SK-N-SH treated with all-trans-retinoic acid at 6 μM for 48 hours (cell line): ENCODE data around the gene ZC3H7B.

Experiments used
- ATAC-seq: fragments of 200-7000 bp; cut with Tn5 transposase; 3 replicates; pipeline ENCODE4 v1.9.1; 2020; ENCODE audit warnings: mild to moderate bottlenecking, moderate library complexity
- ARNTL ChIP-seq: fragments of 450-650 bp; formaldehyde crosslinking; IDR thresholded peaks from 2 replicates; pipeline ENCODE4 v1.5.0; 2020; ENCODE audit warnings: low read depth, mild to moderate bottlenecking, moderate library complexity, borderline replicate concordance
- BACH2 ChIP-seq: fragments of 250-450 bp; sonication (Bioruptor Pico); IDR thresholded peaks from 2 replicates; pipeline ENCODE4 v1.9.0; 2021; ENCODE audit warnings: mild to moderate bottlenecking, borderline replicate concordance
- CREB5 ChIP-seq: fragments of 250-450 bp; sonication (Bioruptor Pico); IDR thresholded peaks from 2 replicates; pipeline ENCODE4 v1.5.1; 2020; ENCODE audit warnings: low read depth, mild to moderate bottlenecking, moderate library complexity
- CSDC2 ChIP-seq: fragments of 250-450 bp; sonication (Bioruptor Pico); IDR thresholded peaks from 2 replicates; pipeline ENCODE4 v1.5.0; 2020; ENCODE audit warnings: mild to moderate bottlenecking, moderate library complexity
- CSRNP3 ChIP-seq: fragments of 250-450 bp; sonication (Bioruptor Pico); IDR thresholded peaks from 2 replicates; pipeline ENCODE4 v1.5.1; 2021; ENCODE audit warnings: mild to moderate bottlenecking, moderate library complexity
- ESRRG ChIP-seq: fragments of 250-450 bp; sonication (Bioruptor Pico); IDR thresholded peaks from 2 replicates; pipeline ENCODE4 v1.6.1; 2021; ENCODE audit warnings: mild to moderate bottlenecking
- GLIS3 ChIP-seq: fragments of 250-450 bp; sonication (Bioruptor Pico); IDR thresholded peaks from 2 replicates; pipeline ENCODE4 v1.5.0; 2020; ENCODE audit warnings: mild to moderate bottlenecking, moderate library complexity
- ISL1 ChIP-seq: fragments of 250-450 bp; sonication (Bioruptor Pico); IDR thresholded peaks from 2 replicates; pipeline ENCODE4 v2.1.2; 2022; ENCODE audit warnings: mild to moderate bottlenecking, moderate library complexity
- OSR1 ChIP-seq: fragments of 250-450 bp; sonication (Bioruptor Pico); IDR thresholded peaks from 2 replicates; pipeline ENCODE4 v1.8.0; 2022; ENCODE audit warnings: moderate library complexity, mild to moderate bottlenecking, inconsistent platforms
- PATZ1 ChIP-seq: fragments of 250-450 bp; sonication (Bioruptor Pico); IDR thresholded peaks from 2 replicates; pipeline ENCODE4 v1.8.0; 2020; ENCODE audit warnings: mild to moderate bottlenecking, moderate library complexity, borderline replicate concordance
- POU6F1 ChIP-seq: fragments of 250-450 bp; sonication (Bioruptor Pico); IDR thresholded peaks from 2 replicates; pipeline ENCODE4 v1.8.0; 2021; ENCODE audit warnings: low read depth, mild to moderate bottlenecking, moderate library complexity, borderline replicate concordance
- PPARA ChIP-seq: fragments of 250-450 bp; sonication (Bioruptor Pico); IDR thresholded peaks from 2 replicates; pipeline ENCODE4 v1.5.0; 2020; ENCODE audit warnings: mild to moderate bottlenecking, borderline replicate concordance
- RARB ChIP-seq: fragments of 250-450 bp; sonication (Bioruptor Pico); IDR thresholded peaks from 2 replicates; pipeline ENCODE4 v1.8.0; 2021; ENCODE audit warnings: mild to moderate bottlenecking, moderate library complexity
- SNAI2 ChIP-seq: fragments of 250-450 bp; sonication (Bioruptor Pico); IDR thresholded peaks from 2 replicates; pipeline ENCODE4 v1.5.0; 2020; ENCODE audit warnings: mild to moderate bottlenecking, moderate library complexity
- TCF4 ChIP-seq: fragments of 250-450 bp; sonication (Bioruptor Pico); IDR thresholded peaks from 2 replicates; pipeline ENCODE4 v1.8.0; 2021; ENCODE audit warnings: mild to moderate bottlenecking, moderate library complexity, borderline replicate concordance
- TOX ChIP-seq: fragments of 250-450 bp; sonication (Bioruptor Pico); IDR thresholded peaks from 2 replicates; pipeline ENCODE4 v1.8.0; 2021; ENCODE audit warnings: mild to moderate bottlenecking, moderate library complexity, borderline replicate concordance
- TSHZ2 ChIP-seq: fragments of 250-450 bp; sonication (Bioruptor Pico); IDR thresholded peaks from 2 replicates; pipeline ENCODE4 v1.5.0; 2020; ENCODE audit warnings: mild to moderate bottlenecking, moderate library complexity
- ZC3H10 ChIP-seq: fragments of 250-450 bp; sonication (Bioruptor Pico); IDR thresholded peaks from 2 replicates; pipeline ENCODE4 v1.5.1; 2021; ENCODE audit warnings: mild to moderate bottlenecking, moderate library complexity
- ZFP3 ChIP-seq: fragments of 250-450 bp; sonication (Bioruptor Pico); IDR thresholded peaks from 2 replicates; pipeline ENCODE4 v1.5.0; 2020; ENCODE audit warnings: mild to moderate bottlenecking, moderate library complexity
- ZFP30 ChIP-seq: fragments of 450-650 bp; formaldehyde crosslinking; IDR thresholded peaks from 2 replicates; pipeline ENCODE4 v1.5.0; 2022; ENCODE audit warnings: mild to moderate bottlenecking, moderate library complexity
- ZNF565 ChIP-seq: fragments of 450-650 bp; formaldehyde crosslinking; conservative IDR thresholded peaks from 2 replicates; pipeline ENCODE4 v1.5.0; 2020; ENCODE audit warnings: low read depth, mild to moderate bottlenecking, moderate library complexity
- ZNF70 ChIP-seq: fragments of 450-650 bp; formaldehyde crosslinking; IDR thresholded peaks from 2 replicates; pipeline ENCODE4 v1.5.0; 2020; ENCODE audit warnings: mild to moderate bottlenecking, moderate library complexity
- ZNF8 ChIP-seq: fragments of 450-650 bp; formaldehyde crosslinking; IDR thresholded peaks from 2 replicates; pipeline ENCODE4 v1.5.0; 2020; ENCODE audit warnings: mild to moderate bottlenecking, moderate library complexity

Gene ZC3H7B

GRCh38 chr22:41365425-41365824 lies 64.1 kb downstream of the ZC3H7B start:
- TF ChIP-seq ZFP30 (CRISPR knock-in tag): no peak
- TF ChIP-seq BACH2 (CRISPR knock-in tag): no peak
- no peak for TF ChIP-seq ESRRG
- no peak for TF ChIP-seq GLIS3 (CRISPR knock-in tag)
- no peak for TF ChIP-seq SNAI2
- TF ChIP-seq ISL1 (CRISPR knock-in tag): no peak
- TF ChIP-seq PPARA (CRISPR knock-in tag): no peak
- TF ChIP-seq ZNF70 (CRISPR knock-in tag): no peak
- no peak for TF ChIP-seq CREB5 (CRISPR knock-in tag)
- no peak for TF ChIP-seq CSDC2 (CRISPR knock-in tag)
- no peak for TF ChIP-seq TOX (CRISPR knock-in tag)
- no peak for TF ChIP-seq ZNF8 (CRISPR knock-in tag)
- TF ChIP-seq POU6F1 (CRISPR knock-in tag): no peak
- no peak for TF ChIP-seq PATZ1 (CRISPR knock-in tag)
- no peak for TF ChIP-seq TSHZ2 (CRISPR knock-in tag)
- no peak for TF ChIP-seq OSR1
- no peak for TF ChIP-seq CSRNP3 (CRISPR knock-in tag)
- TF ChIP-seq TCF4 (CRISPR knock-in tag): no peak
- no peak for TF ChIP-seq ZNF565
- TF ChIP-seq ARNTL: no peak
- ATAC-seq: no peak

- TF ChIP-seq RARB (CRISPR knock-in tag) (no peak), OSR1 (no peak), ZNF70 (CRISPR knock-in tag) (no peak), TCF4 (CRISPR knock-in tag) (no peak), CREB5 (CRISPR knock-in tag) (no peak), PATZ1 (CRISPR knock-in tag) (no peak), ZNF565 (no peak), ZFP30 (CRISPR knock-in tag) (no peak), ISL1 (CRISPR knock-in tag) (no peak), ZNF8 (CRISPR knock-in tag) (no peak), BACH2 (CRISPR knock-in tag) (no peak), ESRRG (no peak), CSRNP3 (CRISPR knock-in tag) (no peak), ZFP3 (no peak), ARNTL (no peak), TOX (CRISPR knock-in tag) (no peak), ZC3H10 (CRISPR knock-in tag) (no peak)
- peak; percentile 10; the same call in 1 of the 3 replicates for ATAC-seq
These were observed 65.2 kb downstream of the ZC3H7B start for GRCh38 chr22:41366323-41367029.
